ENCODE results near the gene CFAP97D1.

CFAP97D1 gene

GRCh38 chr17:43768382-43768781 is 11.9 kb upstream of the CFAP97D1 start:
- H3K9ac ChIP-seq (ENCODE audit: low read length), result no peak overlapping the region
- no peaks in the 10 kb centered on the region for H3K27me3 ChIP-seq (ENCODE audit: low read length)
- no peak for TF ChIP-seq CTCF (IDR thresholded peaks at IDR 0.05; ENCODE audit: insufficient read depth, low read length, poor library complexity, severe bottlenecking)
- TF ChIP-seq EZH2phosphoT487 (conservative IDR thresholded peaks at IDR 0.05; ENCODE audit: low read length), result no peak
- no peaks in the 10 kb centered on the region for H3F3A ChIP-seq (ENCODE audit: insufficient read depth)
- no peak overlapping the region for H3K27ac ChIP-seq (ENCODE audit: low read depth, low read length)
- H3K4me2 ChIP-seq (ENCODE audit: low read depth, low read length, poor library complexity, severe bottlenecking), result no peak overlapping the region
- H3K36me3 ChIP-seq (ENCODE audit: low read length), result no peaks in the 10 kb centered on the region
- no peaks in the 10 kb centered on the region for H4K20me1 ChIP-seq (ENCODE audit: low read depth, low read length)
- no peak overlapping the region for H3K4me3 ChIP-seq (ENCODE audit: insufficient read depth, low read length, poor library complexity, severe bottlenecking)
- H3K9me3 ChIP-seq (ENCODE audit: insufficient read depth, low read length), result no peaks in the 10 kb centered on the region
- no peaks in the 10 kb centered on the region for H3K79me2 ChIP-seq (ENCODE audit: insufficient read depth, low read length)
- H2AFZ ChIP-seq (ENCODE audit: low read depth, low read length, severe bottlenecking), result no peak overlapping the region
- H3K9me2 ChIP-seq (replicated peaks; ENCODE audit: insufficient read depth, low read length), result no peaks in the 10 kb centered on the region

GRCh38 chr17:43768943-43769342 is 11.3 kb upstream of the CFAP97D1 start:
- H3K36me3 ChIP-seq (ENCODE audit: low read length), result no peaks in the 10 kb centered on the region
- no peak overlapping the region for H3K27ac ChIP-seq (ENCODE audit: low read depth, low read length)
- TF ChIP-seq CTCF (IDR thresholded peaks at IDR 0.05; ENCODE audit: insufficient read depth, low read length, poor library complexity, severe bottlenecking) (no peak), EZH2phosphoT487 (conservative IDR thresholded peaks at IDR 0.05; ENCODE audit: low read length) (no peak)
- no peak overlapping the region for H3K9ac ChIP-seq (ENCODE audit: low read length)
- H3K4me2 ChIP-seq (ENCODE audit: low read depth, low read length, poor library complexity, severe bottlenecking), result no peak overlapping the region
- no peaks in the 10 kb centered on the region for H3K79me2 ChIP-seq (ENCODE audit: insufficient read depth, low read length)
- no peak overlapping the region for H2AFZ ChIP-seq (ENCODE audit: low read depth, low read length, severe bottlenecking)
- H4K20me1 ChIP-seq (ENCODE audit: low read depth, low read length), result no peaks in the 10 kb centered on the region
- H3K27me3 ChIP-seq (ENCODE audit: low read length), result no peaks in the 10 kb centered on the region
- no peaks in the 10 kb centered on the region for H3K9me2 ChIP-seq (replicated peaks; ENCODE audit: insufficient read depth, low read length)
- no peak overlapping the region for H3K4me3 ChIP-seq (ENCODE audit: insufficient read depth, low read length, poor library complexity, severe bottlenecking)
- H3F3A ChIP-seq (ENCODE audit: insufficient read depth), result no peaks in the 10 kb centered on the region
- no peaks in the 10 kb centered on the region for H3K9me3 ChIP-seq (ENCODE audit: insufficient read depth, low read length)

- TF ChIP-seq EZH2phosphoT487 (conservative IDR thresholded peaks at IDR 0.05; ENCODE audit: low read length), result no peak
- TF ChIP-seq CTCF (IDR thresholded peaks at IDR 0.05; ENCODE audit: insufficient read depth, low read length, poor library complexity, severe bottlenecking), result no peak
- Histone ChIP-seq H4K20me1 (ENCODE audit: low read depth, low read length) (no peaks in the 10 kb centered on the region), H3K36me3 (ENCODE audit: low read length) (no peaks in the 10 kb centered on the region)
Measured at GRCh38 chr17:43769426-43769825, 10.8 kb upstream of the CFAP97D1 start.

More at GRCh38 chr17:43769426-43769825, 10.8 kb upstream of the CFAP97D1 start:
- Histone ChIP-seq H3K27ac (ENCODE audit: low read depth, low read length) (no peak overlapping the region), H3K4me3 (ENCODE audit: insufficient read depth, low read length, poor library complexity, severe bottlenecking) (no peak overlapping the region), H2AFZ (ENCODE audit: low read depth, low read length, severe bottlenecking) (no peak overlapping the region), H3K79me2 (ENCODE audit: insufficient read depth, low read length) (no peaks in the 10 kb centered on the region), H3K9me2 (replicated peaks; ENCODE audit: insufficient read depth, low read length) (no peaks in the 10 kb centered on the region), H3K9me3 (ENCODE audit: insufficient read depth, low read length) (no peaks in the 10 kb centered on the region), H3K27me3 (ENCODE audit: low read length) (no peaks in the 10 kb centered on the region), H3F3A (ENCODE audit: insufficient read depth) (no peaks in the 10 kb centered on the region), H3K9ac (ENCODE audit: low read length) (no peak overlapping the region), H3K4me2 (ENCODE audit: low read depth, low read length, poor library complexity, severe bottlenecking) (no peak overlapping the region)
